HG03571 (cell line): Measurements from ENCODE around the gene ZNF74.
"Not testable (repeated sequence)": the region's sequence is repeated elsewhere in the genome, so short reads cannot be mapped to it uniquely, and the experiment has no call there.

Experiments
- ATAC-seq: cut with Tn5 transposase; IDR thresholded peaks from one replicate; pipeline ENCODE4 v1.9.1; 2021; ENCODE audit not compliant: unreplicated experiment

The ZNF74 gene

DNA sequence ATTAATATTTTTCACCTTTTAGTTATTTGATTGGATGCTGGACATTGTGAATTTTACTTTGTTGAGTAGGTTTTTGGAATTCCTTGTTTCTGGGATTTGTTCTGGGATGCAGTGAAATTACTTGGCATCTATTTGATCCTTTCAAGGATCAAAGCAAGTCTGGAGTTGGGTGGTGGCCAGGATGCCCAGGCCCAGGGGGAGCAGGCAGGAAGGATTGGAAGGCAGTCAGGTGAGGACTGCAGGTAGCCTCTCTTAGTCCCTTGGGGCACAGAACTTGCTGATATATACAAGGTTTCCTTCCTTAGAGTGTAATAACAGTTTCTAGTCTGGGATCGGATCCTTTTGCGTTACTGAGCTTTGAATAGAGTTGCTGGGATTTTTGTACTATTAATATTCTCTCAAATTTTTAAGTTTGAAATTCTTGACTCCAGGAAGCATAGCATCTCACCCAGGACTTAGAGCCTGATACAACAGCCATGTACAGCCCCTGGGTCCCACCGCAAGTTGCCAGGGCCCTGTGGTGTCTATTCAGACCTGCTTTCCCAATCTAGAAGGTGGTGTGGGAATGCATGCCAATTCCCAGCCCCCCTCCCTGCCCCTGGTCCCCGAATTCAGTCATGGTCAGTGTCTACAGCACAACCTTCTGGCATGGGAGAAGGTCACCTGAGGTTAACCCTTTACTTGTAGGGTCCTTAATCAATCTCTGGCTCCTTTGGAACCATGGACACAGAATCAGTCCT lies 6.1 kb downstream of the ZNF74 start:
- ATAC-seq, result no peak

DNA sequence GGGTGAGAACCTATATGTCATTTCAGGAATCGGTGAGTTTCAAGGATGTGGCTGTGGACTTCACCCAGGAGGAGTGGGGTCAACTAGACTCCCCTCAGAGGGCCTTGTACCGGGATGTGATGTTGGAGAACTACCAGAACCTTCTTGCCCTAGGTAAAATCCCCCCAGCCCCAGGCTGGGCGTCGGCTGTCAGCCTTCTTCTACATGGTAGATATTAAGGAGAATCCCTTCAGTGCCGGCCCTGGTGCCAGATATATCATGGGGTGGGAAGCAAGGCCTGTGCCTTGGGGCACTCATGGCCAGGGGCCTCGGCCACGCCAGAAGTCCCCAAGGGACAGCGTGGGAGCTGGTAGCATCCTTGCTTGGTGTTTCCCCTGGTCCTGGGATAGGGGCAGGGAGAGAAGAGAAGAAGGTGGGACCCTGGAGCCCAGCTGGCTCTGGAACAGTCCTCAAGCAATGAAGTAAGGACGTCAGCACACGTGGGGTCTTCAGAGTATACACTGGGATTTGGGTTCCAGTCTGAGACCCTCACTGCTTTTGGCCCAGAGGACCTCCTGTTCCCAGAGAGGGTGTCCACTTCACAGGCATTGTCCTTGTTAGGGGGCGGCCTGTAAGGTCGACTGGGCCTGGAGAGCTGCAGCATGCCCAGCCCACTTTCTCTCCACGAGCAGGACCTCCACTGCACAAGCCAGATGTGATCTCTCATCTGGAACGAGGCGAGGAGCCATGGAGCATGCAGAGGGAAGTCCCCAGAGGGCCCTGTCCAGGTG lies 6.8 kb downstream of the ZNF74 start:
- no peak for ATAC-seq

DNA sequence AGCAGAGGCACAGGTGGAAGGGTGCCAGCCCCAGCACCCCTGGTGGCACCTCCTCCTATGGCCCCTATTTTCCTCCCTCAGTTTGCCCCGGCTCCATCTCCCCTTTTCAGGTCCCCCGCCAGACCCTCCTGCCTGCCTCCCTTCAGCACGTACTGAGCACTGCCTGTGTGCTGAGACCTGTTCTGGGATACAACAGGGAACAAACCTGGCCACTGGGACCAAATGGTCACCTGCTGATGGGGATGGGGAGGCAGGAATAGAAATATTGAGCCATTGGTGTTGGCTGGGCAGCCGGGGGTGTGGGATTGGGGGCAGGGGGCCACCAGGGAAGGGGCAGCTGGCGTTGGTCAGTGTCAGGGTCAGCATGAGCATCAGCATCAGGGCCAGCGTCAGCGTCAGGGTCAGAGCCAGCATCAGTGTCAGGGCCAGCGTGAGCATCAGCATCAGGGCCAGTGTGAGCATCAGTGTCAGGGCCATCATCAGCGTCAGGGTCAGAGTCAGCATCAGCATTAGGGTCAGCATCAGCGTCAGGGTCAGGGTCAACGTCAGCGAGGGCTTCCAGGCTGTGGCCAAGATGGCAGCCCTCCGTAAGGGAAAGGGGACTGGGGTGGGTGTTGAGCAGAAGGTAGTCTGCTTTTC lies 7.5 kb downstream of the ZNF74 start:
- ATAC-seq, result no peak

DNA sequence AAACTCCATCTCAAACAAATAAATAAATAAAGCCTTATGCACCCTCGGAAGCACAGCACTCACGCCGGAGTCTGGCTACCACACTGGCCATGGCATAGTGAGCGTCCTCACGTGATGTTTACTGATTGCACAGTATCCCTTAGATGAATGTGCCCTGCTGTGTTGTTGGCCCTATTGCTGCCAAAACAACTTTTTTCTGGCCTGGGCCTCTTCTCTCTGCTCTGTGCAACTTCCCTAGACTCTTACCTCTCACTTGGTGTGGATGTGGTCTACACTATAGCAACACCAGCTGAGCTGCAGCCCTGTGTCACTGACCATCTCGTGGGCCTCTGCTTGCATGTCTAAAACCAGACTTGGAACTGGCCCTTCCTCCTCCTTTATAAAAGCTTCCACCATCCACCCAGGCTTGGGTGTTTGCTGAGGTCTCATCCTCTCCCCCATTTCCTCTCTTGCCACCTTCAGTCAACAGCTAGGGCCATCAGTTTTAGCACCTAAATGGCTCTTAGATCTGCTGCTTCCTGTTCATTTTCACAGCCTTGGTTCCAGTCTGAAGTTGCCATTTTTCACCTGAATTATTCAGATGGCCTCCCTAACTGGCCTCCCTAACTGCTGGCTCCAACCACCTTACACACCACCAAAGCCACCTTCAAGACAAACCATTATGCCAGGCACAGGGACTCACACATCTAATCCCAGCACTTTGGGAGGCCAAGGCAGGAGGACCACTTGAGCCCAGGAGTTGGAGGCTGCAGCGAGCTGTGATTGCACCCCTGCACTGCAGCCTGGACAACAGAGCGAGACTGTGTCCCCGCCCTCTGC lies 9.2 kb downstream of the ZNF74 start:
- ATAC-seq, result no peak

DNA sequence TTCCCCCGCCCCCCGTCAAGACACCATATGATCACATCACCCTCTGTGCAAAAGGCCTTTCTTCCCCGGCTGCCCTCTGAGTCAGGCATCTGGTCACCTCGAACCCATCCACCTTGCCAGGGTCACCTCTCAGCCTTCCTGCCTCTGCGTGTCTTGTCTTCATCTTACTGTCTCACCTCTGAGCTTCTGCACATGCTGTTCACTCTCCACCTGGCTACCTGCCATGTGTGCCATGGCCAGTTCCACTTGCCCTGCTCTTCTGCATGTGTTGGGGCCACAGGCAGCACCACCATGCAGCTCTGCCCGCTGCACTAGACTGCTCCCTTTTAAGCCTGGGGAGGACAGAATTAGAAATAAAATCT lies 9.8 kb downstream of the ZNF74 start:
- no peak for ATAC-seq

DNA sequence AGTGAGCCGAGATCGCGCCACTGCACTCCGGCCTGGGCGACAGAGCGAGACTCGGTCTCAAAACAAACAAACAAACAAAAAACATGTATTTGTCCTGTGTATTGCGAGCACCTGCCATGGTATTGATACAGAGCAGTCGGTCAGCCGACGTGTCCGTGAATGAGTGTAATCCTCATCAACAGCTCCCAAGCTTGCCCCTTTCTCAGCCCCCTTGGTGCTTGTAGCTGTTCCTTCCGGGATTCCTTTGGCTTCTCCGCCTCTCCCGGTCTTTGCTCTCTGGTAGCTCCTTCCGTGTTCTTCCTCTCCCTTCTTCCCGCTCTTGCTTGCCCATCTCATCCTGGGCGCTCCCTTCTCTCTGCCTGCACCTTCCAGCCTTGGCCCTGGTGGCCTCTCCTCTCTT lies 10.9 kb downstream of the ZNF74 start:
- ATAC-seq, result no peak

DNA sequence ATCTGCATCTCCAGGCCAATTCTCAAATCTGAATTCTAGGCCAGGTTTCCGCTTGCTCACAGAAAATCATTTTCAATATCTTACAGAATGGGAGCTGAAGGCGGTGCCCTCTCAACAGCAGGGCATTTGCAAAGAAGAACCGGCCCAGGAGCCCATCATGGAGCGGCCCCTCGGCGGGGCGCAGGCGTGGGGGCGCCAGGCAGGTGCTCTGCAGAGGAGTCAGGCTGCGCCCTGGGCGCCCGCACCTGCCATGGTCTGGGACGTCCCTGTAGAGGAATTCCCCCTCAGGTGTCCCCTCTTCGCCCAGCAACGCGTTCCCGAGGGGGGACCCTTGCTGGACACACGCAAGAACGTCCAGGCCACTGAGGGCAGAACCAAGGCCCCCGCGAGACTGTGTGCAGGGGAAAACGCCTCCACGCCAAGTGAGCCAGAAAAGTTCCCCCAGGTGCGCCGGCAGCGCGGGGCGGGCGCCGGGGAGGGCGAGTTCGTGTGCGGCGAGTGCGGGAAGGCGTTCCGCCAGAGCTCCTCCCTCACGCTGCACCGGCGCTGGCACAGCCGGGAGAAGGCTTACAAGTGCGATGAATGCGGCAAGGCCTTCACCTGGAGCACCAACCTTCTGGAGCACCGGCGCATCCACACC lies 11.5 kb downstream of the ZNF74 start:
- ATAC-seq, result no peak

DNA sequence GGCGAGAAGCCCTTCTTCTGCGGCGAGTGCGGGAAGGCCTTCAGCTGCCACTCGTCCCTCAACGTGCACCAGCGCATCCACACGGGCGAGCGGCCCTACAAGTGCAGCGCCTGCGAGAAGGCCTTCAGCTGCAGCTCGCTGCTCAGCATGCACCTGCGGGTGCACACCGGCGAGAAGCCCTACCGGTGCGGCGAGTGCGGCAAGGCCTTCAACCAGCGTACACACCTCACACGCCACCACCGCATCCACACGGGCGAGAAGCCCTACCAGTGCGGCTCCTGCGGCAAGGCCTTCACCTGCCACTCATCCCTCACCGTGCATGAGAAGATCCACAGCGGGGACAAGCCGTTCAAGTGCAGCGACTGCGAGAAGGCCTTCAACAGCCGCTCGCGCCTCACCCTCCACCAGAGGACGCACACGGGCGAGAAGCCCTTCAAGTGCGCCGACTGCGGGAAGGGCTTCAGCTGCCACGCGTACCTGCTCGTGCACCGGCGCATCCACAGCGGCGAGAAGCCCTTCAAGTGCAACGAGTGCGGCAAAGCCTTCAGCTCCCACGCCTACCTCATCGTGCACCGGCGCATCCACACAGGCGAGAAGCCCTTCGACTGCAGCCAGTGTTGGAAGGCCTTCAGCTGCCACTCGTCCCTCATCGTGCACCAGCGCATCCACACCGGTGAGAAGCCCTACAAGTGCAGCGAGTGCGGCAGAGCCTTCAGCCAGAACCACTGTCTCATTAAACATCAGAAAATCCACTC lies 12.2 kb downstream of the ZNF74 start:
- ATAC-seq, result no peak

DNA sequence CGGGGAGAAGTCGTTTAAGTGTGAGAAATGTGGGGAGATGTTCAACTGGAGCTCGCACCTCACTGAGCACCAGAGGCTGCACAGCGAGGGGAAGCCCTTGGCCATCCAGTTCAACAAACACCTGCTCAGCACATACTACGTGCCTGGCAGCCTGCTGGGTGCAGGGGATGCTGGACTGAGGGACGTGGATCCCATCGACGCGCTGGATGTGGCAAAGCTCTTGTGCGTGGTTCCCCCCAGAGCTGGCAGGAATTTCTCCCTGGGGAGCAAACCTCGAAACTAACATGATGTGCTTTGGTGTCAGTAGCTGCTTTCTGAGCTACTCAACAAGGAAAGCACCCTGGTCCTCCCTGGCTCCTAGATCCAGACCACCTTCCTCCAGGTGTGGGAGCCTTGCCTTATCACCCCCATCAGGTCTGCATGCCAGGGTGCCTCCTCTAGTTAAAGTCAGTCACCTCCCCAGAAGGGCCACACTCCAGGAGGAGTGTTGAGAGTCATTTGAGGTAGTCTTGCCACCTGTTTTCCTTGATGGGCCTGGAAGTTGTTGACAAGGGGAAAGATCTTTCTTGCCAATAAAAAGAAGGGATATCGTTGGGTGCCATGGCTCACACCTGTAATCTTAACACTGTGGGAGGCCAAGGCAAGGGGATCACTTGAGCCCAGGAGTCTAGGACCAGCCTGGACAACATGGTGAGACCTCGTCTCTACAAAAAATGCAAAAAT lies 12.9 kb downstream of the ZNF74 start:
- ATAC-seq, result no peak

DNA sequence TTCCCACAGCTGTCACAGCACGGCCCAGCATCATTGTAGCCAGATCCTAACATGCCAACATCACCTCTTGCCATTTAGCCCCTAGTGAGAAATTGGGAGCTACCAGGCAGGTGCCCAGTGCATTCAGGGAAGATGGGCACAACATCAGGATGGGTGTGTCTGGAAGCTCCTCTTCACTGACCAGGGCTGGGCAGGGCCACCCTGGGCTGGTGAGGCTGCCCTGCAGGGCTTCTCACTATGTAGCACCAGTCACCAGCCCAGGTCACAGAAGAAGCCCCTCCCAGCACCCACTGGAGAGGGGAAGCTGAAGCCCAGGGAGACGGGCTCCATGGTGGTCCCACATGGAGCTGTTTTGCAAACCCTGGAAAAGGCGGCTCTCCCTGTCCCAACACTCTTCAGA lies 13.9 kb downstream of the ZNF74 start:
- no peak for ATAC-seq

DNA sequence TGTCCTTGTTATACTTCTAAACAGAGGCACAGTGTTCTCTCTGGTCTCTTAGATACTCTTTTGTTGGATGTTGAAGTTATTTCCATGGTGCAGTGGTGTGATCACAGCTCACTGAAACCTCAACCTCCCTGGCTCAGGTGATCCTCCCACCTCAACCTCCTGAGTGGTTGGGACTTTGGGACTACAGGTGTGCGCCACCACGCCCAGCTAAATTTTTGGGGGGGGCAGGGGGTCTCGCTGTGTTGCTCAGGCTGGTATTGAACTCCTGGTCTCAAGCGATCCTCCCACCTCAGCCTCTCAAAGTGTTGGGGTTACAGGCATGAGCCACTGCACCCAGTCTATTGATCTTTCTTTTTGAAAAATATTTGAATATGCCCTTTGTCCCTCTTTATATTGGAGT lies 14.9 kb downstream of the ZNF74 start:
- no peak for ATAC-seq

DNA sequence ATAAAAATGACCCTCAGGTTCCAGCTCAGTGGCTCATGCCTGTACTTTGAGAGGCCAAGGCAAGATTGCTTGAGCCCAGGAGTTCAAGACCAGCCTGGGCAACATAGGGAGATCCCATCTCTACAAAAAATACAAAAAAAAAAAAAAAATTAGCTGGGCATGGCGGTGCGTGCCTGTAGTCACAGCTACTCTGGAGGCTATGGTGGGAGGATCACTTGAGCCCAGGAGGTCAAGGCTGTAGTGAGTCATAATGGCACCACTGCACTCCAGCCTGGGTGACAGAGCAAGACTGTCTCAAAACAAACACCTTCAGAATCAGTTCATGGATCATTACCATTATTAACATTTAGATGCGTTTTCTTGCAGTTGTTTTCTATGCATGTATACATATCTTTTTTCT lies 15.4 kb downstream of the ZNF74 start:
- not testable (repeated sequence) for ATAC-seq

DNA sequence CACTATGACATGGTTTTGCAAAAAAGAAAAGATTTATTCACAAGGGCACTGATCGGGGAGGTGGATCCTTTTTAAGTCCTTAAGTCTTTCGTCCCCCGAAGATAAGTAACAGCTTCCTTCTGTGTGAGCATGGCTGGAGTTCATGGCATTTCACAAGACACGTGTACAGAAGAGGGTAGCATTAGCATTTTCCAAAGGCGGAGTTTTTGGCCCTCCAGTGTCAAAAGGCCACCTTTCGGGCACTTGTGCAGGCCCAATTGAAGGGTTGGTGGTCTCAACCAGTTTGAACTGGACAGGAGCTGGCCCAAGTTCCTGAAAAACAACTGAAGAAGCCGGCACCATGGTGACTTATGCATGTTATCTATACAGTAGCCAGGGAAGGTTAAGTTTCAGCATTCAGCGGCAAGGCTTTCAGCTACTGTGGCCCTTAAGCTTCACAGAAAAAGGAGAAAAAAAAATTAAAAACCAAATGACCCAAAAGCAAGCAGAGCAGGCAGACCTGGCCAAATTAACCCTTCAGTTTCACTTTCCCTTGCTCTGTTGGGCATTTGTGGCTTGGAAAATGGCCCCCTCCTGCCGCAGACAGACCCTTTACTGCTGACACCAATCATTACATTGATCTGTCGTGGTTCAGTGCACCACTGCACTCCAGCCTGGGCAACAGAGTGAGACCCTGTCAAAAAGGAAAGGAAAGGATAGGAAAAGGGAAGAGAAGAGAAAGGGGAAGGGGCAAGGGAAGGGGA lies 18.7 kb downstream of the ZNF74 start:
- no peak for ATAC-seq

DNA sequence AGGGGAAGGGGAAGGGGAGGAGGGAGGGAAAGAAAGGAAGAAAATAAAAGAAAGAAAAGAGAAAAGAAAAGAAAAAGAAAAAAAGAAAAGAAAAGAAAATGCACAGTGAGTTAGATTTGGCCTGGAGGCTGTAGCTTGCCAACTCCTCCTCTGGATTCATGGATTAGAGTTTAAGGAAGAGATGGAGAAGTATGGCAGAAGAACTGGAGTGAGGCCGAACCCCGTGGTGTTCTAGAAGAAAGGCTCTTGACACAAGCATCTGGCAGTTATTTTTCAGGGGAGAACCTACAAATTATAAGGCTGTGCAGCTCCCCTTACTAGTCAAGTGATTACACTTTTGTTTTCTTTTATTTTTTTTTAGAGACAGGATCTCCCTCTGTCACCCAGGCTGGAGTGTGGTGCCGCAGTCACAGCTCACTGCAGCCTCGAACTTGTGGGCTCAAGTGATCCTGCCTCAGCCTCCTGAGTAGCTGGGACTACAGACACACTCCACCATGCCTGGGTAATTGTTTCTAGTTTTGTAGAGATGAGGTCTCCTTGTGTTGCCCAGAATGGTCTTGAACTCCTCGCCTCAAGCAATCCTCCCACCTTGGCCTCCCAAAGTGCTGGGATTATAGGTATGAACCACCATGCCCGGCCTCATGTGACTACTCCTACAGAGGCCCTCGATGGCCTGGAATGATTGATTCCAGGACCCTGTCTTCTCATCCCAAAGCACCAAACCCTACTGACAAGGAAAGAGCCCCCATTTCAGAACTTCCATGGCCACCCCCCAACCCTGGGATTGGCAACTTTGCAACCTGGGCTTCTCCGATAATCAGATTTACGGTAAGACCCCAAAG lies 19.5 kb downstream of the ZNF74 start:
- ATAC-seq, result no peak

DNA sequence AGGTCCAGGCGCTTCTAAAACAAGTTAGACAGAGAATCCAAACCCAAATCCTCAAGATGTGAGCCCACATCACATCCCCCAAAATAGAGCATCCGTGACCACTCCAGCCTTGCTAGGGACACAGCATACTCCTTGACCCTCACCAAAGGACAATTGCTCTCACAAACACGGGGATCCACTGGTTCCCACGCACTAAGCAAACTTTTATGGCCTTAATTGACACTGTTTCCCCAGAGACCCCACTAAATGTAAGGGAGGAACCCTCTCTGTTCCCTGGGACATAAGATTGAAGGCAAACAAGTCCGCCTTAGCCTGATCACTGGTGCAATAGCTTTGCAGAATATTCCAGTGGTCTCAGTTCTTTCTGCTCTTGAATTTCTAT lies 20.1 kb downstream of the ZNF74 start:
- ATAC-seq, result no peak

DNA sequence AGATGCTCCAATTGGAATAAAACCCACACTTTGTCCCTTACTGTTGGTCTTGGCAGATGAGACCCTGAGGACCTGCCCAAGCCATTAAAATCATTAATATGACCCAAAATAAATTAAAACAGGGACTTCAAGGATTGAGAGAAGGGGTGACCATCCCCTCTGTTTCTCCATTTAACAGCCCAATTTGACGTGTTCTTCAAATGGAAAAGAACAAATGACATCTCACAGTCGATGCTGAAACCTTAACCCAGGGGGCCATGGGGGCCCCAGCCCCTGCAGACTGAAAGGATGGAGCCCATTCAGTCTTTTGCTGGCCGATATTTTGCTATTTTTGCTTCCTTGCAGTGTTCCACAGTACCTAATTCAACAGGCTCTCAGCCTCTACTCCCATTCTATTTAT lies 20.5 kb downstream of the ZNF74 start:
- ATAC-seq, result no peak

DNA sequence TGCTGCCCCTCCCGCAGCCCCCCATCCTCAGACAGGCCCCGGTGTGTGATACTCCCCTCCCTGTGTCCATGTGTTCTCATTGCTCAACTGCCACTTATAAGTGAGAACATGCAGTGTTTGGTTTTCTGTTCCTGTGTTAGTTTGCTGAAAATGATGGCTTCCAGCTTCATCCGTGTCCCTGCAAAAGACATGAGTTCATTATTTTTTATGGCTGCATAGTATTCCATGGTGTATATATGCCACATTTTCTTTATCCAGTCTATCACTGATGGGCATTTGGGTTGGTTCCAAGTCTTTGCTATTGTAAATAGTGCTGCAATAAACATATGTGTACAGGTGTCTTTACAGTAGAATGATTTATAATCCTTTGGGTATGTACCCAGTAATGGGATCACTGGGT lies 21.3 kb downstream of the ZNF74 start:
- ATAC-seq, result not testable (repeated sequence)

DNA sequence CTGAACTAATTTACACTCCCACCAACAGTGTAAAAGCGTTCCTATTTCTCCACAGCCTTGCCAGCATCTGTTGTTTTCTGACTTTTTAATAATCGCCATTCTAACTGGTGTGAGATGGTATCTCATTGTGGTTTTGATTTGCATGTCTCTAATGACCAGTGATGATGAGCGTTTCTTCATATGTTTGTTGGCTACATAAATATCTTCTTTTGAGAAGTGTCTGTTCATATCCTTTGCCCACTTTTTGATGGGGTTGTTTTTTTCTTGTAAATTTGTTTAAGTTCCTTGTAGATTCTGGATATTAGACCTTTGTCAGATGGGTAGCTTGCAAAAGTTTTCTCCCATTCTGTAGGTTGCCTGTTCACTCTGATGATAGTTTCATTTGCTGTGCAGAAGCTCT lies 21.7 kb downstream of the ZNF74 start:
- ATAC-seq, result not testable (repeated sequence)
